K562 (cell line): ENCODE measurements around the gene NELFE. TPM values are rescaled to one million over a fixed set of nuclear protein-coding genes. Genes with fewer than 3 reads are reported as not detected.
A peak's percentile ranks its signal among the peaks of the same experiment; 100 is the strongest.

Source experiments
- CEBPG ChIP-seq, 3 experiments: fragments of 200-800 bp in 1 of 3; sonication (Bioruptor generic) in 1 of 3; sonication (generic) in 1 of 3; formaldehyde crosslinking in 1 of 3; IDR thresholded peaks in 2 of 3; conservative IDR thresholded peaks in 1 of 3; 2 replicates each; pipeline versions ENCODE4 v1.6.1 to v1.8.0; 2016 to 2022; ENCODE audit warnings: missing compliant biosample characterization in 2 of 3, missing genetic modification characterization in 2 of 3, mild to moderate bottlenecking in 1 of 3, missing genetic modification reagents in 1 of 3
- CREB1 ChIP-seq, 2 experiments: sonication (generic) in 1 of 2; formaldehyde crosslinking in 1 of 2; IDR thresholded peaks; 2 replicates each; pipeline versions ENCODE4 v1.6.1 to v1.8.0; 2012 to 2022; ENCODE audit warnings: inconsistent platforms in 1 of 2, mild to moderate bottlenecking in 1 of 2, missing genetic modification reagents in 1 of 2, moderate library complexity in 1 of 2
- ETV5 ChIP-seq: sonication (generic); formaldehyde crosslinking; IDR thresholded peaks from 2 replicates; pipeline ENCODE4 v1.4.0; 2020; ENCODE audit warnings: low read depth, mild to moderate bottlenecking, missing genetic modification reagents
- EWSR1 ChIP-seq: fragments of 450-650 bp; IDR thresholded peaks from 2 replicates; pipeline ENCODE4 v1.6.1; 2018; ENCODE audit warnings: borderline replicate concordance, mild to moderate bottlenecking, low read depth, moderate library complexity; ENCODE audit not compliant: partially characterized antibody
- GABPA ChIP-seq: fragments of 200-800 bp; sonication (Bioruptor generic); conservative IDR thresholded peaks from 2 replicates; pipeline ENCODE4 v1.6.1; 2016; ENCODE audit warnings: low read depth, missing genetic modification characterization, missing compliant biosample characterization
- GTF2F1 ChIP-seq: IDR thresholded peaks from 2 replicates; pipeline ENCODE4 v1.6.1; 2011; ENCODE audit warnings: low read depth, low read length, improper control_type of control experiment
- HEY1 ChIP-seq: fragments of 250-450 bp; sonication (Bioruptor Pico); IDR thresholded peaks from 2 replicates; pipeline ENCODE4 v1.5.0; 2020; ENCODE audit warnings: mild to moderate bottlenecking, moderate library complexity, borderline replicate concordance
- KDM2B ChIP-seq: fragments of 250-450 bp; sonication (Bioruptor Pico); IDR thresholded peaks from 2 replicates; pipeline ENCODE4 v1.8.0; 2021; ENCODE audit warnings: mild to moderate bottlenecking, moderate library complexity
- MAFF ChIP-seq: IDR thresholded peaks from 2 replicates; pipeline ENCODE4 v1.6.1; 2012; ENCODE audit warnings: low read length, improper control_type of control experiment
- MBD2 ChIP-seq: sonication (generic); IDR thresholded peaks from 2 replicates; pipeline ENCODE4 v1.6.1; 2016; ENCODE audit warnings: low read depth, borderline replicate concordance
- MECOM ChIP-seq: fragments of 250-450 bp; sonication (Bioruptor Pico); IDR thresholded peaks from 2 replicates; pipeline ENCODE4 v1.8.0; 2022; ENCODE audit warnings: inconsistent platforms
- NR3C1 ChIP-seq: sonication (generic); formaldehyde crosslinking; IDR thresholded peaks from 2 replicates; pipeline ENCODE4 v1.8.1; 2022; ENCODE audit warnings: missing genetic modification reagents
- POU5F1 ChIP-seq: fragments of 150-350 bp; IDR thresholded peaks from 2 replicates; pipeline ENCODE4 v1.6.1; 2014; ENCODE audit warnings: borderline replicate concordance, low read length, low read depth, mild to moderate bottlenecking; ENCODE audit not compliant: partially characterized antibody
- RFX1 ChIP-seq: fragments of 450-650 bp; IDR thresholded peaks from 2 replicates; pipeline ENCODE4 v1.6.1; 2016; ENCODE audit warnings: mild to moderate bottlenecking, moderate library complexity
- TCF7L2 ChIP-seq: fragments of 150-350 bp; IDR thresholded peaks from 2 replicates; pipeline ENCODE4 v1.6.1; 2016; ENCODE audit warnings: low read depth, mild to moderate bottlenecking, low read length, moderate library complexity
- XRCC3 ChIP-seq: fragments of 450-650 bp; IDR thresholded peaks from 2 replicates; pipeline ENCODE4 v1.6.1; 2017; ENCODE audit warnings: mild to moderate bottlenecking, moderate library complexity
- ZNF24 ChIP-seq: fragments of 450-650 bp; IDR thresholded peaks from 2 replicates; pipeline ENCODE4 v1.6.1; 2016
- ZNF764 ChIP-seq: fragments of 250-450 bp; sonication (Bioruptor Pico); IDR thresholded peaks from 2 replicates; pipeline ENCODE4 v1.4.0; 2020; ENCODE audit warnings: low read depth, mild to moderate bottlenecking, moderate library complexity
- polyA plus RNA-seq, 8 experiments: library from polyadenylated mRNA; depleted of rRNA in 4 of 8; stranded (reverse) in 5 of 8; unstranded in 3 of 8; fragments of >200 nt; fragmentation: Nextera tagmentation in 2 of 8; fragmentation: Illumina TruSeq in 1 of 8; extraction: Ambion mirVana in 2 of 8; extraction: Trizol in 1 of 8; gene quantifications; 2 replicates each; pipeline versions ENCODE4 v1.2.1 to v1.2.3, GENCODE V29; 2011 to 2014; ENCODE audit warnings: inconsistent platforms in 1 of 8, missing spikeins in 1 of 8
- total RNA-seq, 7 experiments: library from RNA; depleted of rRNA in 6 of 7; stranded (reverse); fragments of >200 nt in 6 of 7; fragmentation: Illumina TruSeq in 2 of 7; extraction: Trizol in 2 of 7; gene quantifications; 2 replicates each; pipeline versions ENCODE4 v1.2.1 to v1.2.3, GENCODE V29; 2011 to 2021; ENCODE audit warnings: low replicate concordance in 1 of 7
- TF ChIP-seq, protein P1 (sequence below): sonication (generic); formaldehyde crosslinking; IDR thresholded peaks from 2 replicates; pipeline ENCODE4 v1.8.1; 2023; ENCODE audit warnings: mild to moderate bottlenecking, missing genetic modification reagents, moderate library complexity
- TF ChIP-seq, protein P2 (sequence below): conservative IDR thresholded peaks from 2 replicates; pipeline ENCODE4 v1.6.1; 2011; ENCODE audit warnings: low read depth, mild to moderate bottlenecking, low read length; ENCODE audit not compliant: control insufficient read depth
- TF ChIP-seq, protein P3 (sequence below): fragments of 250-450 bp; sonication (Bioruptor Pico); IDR thresholded peaks from 2 replicates; pipeline ENCODE4 v1.8.0; 2022; ENCODE audit warnings: moderate library complexity, mild to moderate bottlenecking, inconsistent platforms
- TF ChIP-seq, protein P4 (sequence below): fragments of 250-450 bp; sonication (Bioruptor Pico); IDR thresholded peaks from 2 replicates; pipeline ENCODE4 v1.5.0; 2020; ENCODE audit warnings: mild to moderate bottlenecking, borderline replicate concordance

NELFE gene
- total and polyA plus RNA-seq, 9 of the 15 experiments (the other 6 are each of a cell fraction or from before 2014, with no cell fraction given), result 15.2 to 157 (median 91.5) TPM

DNA sequence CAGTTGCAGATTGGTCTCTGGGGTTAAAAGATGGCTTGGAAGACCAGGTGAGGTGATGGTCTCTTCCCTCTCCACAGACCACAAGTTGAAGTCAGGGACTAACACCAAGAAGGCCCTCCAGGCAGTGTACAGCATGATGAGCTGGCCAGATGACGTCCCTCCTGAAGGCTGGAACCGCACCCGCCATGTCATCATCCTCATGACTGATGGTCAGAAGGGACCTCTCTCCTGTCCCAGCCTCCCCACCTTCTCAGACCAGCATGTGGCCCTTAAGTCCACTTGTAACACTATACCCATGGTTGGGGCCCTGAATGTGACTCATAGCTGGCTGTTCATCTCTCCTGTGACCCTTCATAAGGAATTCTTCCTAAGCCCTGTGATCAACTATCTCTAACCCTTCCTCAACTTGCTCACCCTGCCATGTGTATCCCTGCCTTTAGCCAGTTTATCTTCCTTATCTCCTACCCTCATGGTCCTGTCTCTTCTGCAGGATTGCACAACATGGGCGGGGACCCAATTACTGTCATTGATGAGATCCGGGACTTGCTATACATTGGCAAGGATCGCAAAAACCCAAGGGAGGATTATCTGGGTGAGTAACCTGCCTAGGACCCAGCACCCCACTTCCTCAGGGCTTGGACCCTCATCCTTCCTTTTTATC is 9.9 kb downstream of the NELFE start (continued):
- TF ChIP-seq MECOM (CRISPR knock-in tag) (peak; percentile 82), XRCC3 (no peak), EWSR1 (no peak), GTF2F1 (no peak), HEY1 (CRISPR knock-in tag) (no peak), ETV5 (no peak), NR3C1 (no peak), MBD2 (no peak; the same call in 1 of the 2 replicates), TCF7L2 (no peak), ZNF764 (CRISPR knock-in tag) (no peak), CREB1 (IDR thresholded peaks at IDR 0.05) (no peak; the same call in 1 of the 2 replicates), CREB1 (CRISPR knock-in tag; IDR thresholded peaks at IDR 0.05) (peak; percentile 82), ZNF24 (no peak), RFX1 (no peak), MAFF (no peak), POU5F1 (no peak), CEBPG (CRISPR knock-in tag; IDR thresholded peaks at IDR 0.05) (peak; percentile 94), CEBPG (tag; conservative IDR thresholded peaks at IDR 0.05 in 1 of 2, IDR thresholded peaks at IDR 0.05 in 1 of 2) (peak; percentile 94 to 98), GABPA (tag) (no peak), KDM2B (CRISPR knock-in tag) (no peak)
- TF ChIP-seq, protein P1, sequence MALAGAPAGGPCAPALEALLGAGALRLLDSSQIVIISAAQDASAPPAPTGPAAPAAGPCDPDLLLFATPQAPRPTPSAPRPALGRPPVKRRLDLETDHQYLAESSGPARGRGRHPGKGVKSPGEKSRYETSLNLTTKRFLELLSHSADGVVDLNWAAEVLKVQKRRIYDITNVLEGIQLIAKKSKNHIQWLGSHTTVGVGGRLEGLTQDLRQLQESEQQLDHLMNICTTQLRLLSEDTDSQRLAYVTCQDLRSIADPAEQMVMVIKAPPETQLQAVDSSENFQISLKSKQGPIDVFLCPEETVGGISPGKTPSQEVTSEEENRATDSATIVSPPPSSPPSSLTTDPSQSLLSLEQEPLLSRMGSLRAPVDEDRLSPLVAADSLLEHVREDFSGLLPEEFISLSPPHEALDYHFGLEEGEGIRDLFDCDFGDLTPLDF (CRISPR knock-in tag), result no peak
- TF ChIP-seq, protein P2, sequence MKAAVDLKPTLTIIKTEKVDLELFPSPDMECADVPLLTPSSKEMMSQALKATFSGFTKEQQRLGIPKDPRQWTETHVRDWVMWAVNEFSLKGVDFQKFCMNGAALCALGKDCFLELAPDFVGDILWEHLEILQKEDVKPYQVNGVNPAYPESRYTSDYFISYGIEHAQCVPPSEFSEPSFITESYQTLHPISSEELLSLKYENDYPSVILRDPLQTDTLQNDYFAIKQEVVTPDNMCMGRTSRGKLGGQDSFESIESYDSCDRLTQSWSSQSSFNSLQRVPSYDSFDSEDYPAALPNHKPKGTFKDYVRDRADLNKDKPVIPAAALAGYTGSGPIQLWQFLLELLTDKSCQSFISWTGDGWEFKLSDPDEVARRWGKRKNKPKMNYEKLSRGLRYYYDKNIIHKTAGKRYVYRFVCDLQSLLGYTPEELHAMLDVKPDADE, result no peak
- TF ChIP-seq, protein P3, sequence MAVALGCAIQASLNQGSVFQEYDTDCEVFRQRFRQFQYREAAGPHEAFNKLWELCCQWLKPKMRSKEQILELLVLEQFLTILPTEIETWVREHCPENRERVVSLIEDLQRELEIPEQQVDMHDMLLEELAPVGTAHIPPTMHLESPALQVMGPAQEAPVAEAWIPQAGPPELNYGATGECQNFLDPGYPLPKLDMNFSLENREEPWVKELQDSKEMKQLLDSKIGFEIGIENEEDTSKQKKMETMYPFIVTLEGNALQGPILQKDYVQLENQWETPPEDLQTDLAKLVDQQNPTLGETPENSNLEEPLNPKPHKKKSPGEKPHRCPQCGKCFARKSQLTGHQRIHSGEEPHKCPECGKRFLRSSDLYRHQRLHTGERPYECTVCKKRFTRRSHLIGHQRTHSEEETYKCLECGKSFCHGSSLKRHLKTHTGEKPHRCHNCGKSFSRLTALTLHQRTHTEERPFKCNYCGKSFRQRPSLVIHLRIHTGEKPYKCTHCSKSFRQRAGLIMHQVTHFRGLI (CRISPR knock-in tag), result no peak
- TF ChIP-seq, protein P4, sequence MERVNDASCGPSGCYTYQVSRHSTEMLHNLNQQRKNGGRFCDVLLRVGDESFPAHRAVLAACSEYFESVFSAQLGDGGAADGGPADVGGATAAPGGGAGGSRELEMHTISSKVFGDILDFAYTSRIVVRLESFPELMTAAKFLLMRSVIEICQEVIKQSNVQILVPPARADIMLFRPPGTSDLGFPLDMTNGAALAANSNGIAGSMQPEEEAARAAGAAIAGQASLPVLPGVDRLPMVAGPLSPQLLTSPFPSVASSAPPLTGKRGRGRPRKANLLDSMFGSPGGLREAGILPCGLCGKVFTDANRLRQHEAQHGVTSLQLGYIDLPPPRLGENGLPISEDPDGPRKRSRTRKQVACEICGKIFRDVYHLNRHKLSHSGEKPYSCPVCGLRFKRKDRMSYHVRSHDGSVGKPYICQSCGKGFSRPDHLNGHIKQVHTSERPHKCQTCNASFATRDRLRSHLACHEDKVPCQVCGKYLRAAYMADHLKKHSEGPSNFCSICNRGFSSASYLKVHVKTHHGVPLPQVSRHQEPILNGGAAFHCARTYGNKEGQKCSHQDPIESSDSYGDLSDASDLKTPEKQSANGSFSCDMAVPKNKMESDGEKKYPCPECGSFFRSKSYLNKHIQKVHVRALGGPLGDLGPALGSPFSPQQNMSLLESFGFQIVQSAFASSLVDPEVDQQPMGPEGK (CRISPR knock-in tag), result no peak
